ENCODE measurements around the gene MSL1. TPM values are rescaled to one million over a fixed set of nuclear protein-coding genes. Genes with fewer than 3 reads are reported as not detected.

Gene MSL1
- total and polyA plus RNA-seq, 9 of the 15 experiments (the other 6 are each of a cell fraction or from before 2014, with no cell fraction given), result 13.8 to 120 (median 61.9) TPM

GRCh38 chr17:40113110-40113906, 8.5 kb upstream of the MSL1 start (continued):
- TF ChIP-seq, protein P1, sequence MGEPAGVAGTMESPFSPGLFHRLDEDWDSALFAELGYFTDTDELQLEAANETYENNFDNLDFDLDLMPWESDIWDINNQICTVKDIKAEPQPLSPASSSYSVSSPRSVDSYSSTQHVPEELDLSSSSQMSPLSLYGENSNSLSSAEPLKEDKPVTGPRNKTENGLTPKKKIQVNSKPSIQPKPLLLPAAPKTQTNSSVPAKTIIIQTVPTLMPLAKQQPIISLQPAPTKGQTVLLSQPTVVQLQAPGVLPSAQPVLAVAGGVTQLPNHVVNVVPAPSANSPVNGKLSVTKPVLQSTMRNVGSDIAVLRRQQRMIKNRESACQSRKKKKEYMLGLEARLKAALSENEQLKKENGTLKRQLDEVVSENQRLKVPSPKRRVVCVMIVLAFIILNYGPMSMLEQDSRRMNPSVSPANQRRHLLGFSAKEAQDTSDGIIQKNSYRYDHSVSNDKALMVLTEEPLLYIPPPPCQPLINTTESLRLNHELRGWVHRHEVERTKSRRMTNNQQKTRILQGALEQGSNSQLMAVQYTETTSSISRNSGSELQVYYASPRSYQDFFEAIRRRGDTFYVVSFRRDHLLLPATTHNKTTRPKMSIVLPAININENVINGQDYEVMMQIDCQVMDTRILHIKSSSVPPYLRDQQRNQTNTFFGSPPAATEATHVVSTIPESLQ (CRISPR knock-in tag; IDR thresholded peaks at IDR 0.05), result no peak
- TF ChIP-seq, protein P2, sequence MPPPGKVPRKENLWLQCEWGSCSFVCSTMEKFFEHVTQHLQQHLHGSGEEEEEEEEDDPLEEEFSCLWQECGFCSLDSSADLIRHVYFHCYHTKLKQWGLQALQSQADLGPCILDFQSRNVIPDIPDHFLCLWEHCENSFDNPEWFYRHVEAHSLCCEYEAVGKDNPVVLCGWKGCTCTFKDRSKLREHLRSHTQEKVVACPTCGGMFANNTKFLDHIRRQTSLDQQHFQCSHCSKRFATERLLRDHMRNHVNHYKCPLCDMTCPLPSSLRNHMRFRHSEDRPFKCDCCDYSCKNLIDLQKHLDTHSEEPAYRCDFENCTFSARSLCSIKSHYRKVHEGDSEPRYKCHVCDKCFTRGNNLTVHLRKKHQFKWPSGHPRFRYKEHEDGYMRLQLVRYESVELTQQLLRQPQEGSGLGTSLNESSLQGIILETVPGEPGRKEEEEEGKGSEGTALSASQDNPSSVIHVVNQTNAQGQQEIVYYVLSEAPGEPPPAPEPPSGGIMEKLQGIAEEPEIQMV (tag; conservative IDR thresholded peaks at IDR 0.05; ENCODE audit: low read depth), result no peak
- no peak for TF ChIP-seq THAP12 (CRISPR knock-in tag; IDR thresholded peaks at IDR 0.05)
- TF ChIP-seq KAT2B (IDR thresholded peaks at IDR 0.05; ENCODE audit: low read depth, low read length), result no peak
- peak; percentile 98 for TF ChIP-seq KLF13 (tag; IDR thresholded peaks at IDR 0.05; ENCODE audit: borderline replicate concordance, low read depth)
- TF ChIP-seq ARID2 (IDR thresholded peaks at IDR 0.05), result peak; percentile 65; the same call in 1 of the 2 replicates
- TF ChIP-seq CCAR2 (IDR thresholded peaks at IDR 0.05; ENCODE audit: low read depth, low read length), result no peak
- 0 out of 2 replicates have a peak, but pooled peaks have one; percentile 24 for TF ChIP-seq ZBTB9 (CRISPR knock-in tag; IDR thresholded peaks at IDR 0.05)
- peak; percentile 15; the same call in 1 of the 2 replicates for TF ChIP-seq GABPB1 (CRISPR knock-in tag; IDR thresholded peaks at IDR 0.05)
- no peak for TF ChIP-seq NR0B1 (IDR thresholded peaks at IDR 0.05; ENCODE audit: partially characterized antibody)
- 0 out of 2 replicates have a peak, but pooled peaks have one; percentile 41 for TF ChIP-seq MYNN (IDR thresholded peaks at IDR 0.05)
- no peak for TF ChIP-seq MYNN (CRISPR knock-in tag; IDR thresholded peaks at IDR 0.05)
- TF ChIP-seq, protein P3, sequence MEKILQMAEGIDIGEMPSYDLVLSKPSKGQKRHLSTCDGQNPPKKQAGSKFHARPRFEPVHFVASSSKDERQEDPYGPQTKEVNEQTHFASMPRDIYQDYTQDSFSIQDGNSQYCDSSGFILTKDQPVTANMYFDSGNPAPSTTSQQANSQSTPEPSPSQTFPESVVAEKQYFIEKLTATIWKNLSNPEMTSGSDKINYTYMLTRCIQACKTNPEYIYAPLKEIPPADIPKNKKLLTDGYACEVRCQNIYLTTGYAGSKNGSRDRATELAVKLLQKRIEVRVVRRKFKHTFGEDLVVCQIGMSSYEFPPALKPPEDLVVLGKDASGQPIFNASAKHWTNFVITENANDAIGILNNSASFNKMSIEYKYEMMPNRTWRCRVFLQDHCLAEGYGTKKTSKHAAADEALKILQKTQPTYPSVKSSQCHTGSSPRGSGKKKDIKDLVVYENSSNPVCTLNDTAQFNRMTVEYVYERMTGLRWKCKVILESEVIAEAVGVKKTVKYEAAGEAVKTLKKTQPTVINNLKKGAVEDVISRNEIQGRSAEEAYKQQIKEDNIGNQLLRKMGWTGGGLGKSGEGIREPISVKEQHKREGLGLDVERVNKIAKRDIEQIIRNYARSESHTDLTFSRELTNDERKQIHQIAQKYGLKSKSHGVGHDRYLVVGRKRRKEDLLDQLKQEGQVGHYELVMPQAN (IDR thresholded peaks at IDR 0.05; ENCODE audit: borderline replicate concordance), result peak; percentile 98
- peak; percentile 16; the same call in 1 of the 2 replicates for TF ChIP-seq NFIC (IDR thresholded peaks at IDR 0.05)
- TF ChIP-seq ZNF24 (IDR thresholded peaks at IDR 0.05), result no peak; the same call in 1 of the 2 replicates
- TF ChIP-seq PCBP2 (IDR thresholded peaks at IDR 0.05; ENCODE audit: low read depth, low read length, poor library complexity, severe bottlenecking), result no peak
